Right lobe of liver (tissue), 4 donors: ENCODE data around the gene GTF2A1L.

Experiments used
- POLR2A ChIP-seq: fragments of 450-650 bp; IDR thresholded peaks from one replicate; pipeline ENCODE4 v1.6.1; 2017; ENCODE audit warnings: antibody characterized with exemption, mild to moderate bottlenecking
- TF ChIP-seq, protein P1 (sequence below), 4 donors: fragments of 200-600 bp in 3 of 4; fragments of 450-650 bp in 1 of 4; IDR thresholded peaks; one replicate each; pipeline versions ENCODE4 v1.5.1 to v1.8.0; 2016 to 2022; ENCODE audit warnings: antibody characterized with exemption in 4 of 4, mild to moderate bottlenecking in 2 of 4
- donor health status: DM: no; HTN: no; CAD: no.
- donor health status: DM: no; HTN: no; CAD: no.
- donor health status: DM: no; HTN: yes; CAD: no.

DNA sequence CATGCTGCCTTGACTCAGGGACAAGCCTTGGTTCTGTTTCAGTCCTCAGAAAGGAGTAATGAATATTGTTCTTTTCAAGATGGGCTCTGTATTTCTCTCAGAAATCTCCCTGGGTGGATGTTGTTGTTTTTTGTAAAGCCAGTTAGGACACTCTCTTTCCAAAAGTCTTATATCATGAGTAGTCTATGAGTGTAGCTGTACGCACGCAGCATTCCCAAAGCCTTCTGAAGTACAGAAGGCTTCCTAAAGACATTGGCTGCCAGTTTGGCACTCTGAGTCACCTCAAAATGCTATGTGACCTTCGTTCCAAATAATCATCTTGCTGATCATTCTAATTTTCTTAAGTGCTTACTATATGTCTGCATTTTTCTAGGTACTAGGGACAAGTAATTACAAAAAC, 16.7 kb upstream of the GTF2A1L start:
- TF ChIP-seq, protein P1, sequence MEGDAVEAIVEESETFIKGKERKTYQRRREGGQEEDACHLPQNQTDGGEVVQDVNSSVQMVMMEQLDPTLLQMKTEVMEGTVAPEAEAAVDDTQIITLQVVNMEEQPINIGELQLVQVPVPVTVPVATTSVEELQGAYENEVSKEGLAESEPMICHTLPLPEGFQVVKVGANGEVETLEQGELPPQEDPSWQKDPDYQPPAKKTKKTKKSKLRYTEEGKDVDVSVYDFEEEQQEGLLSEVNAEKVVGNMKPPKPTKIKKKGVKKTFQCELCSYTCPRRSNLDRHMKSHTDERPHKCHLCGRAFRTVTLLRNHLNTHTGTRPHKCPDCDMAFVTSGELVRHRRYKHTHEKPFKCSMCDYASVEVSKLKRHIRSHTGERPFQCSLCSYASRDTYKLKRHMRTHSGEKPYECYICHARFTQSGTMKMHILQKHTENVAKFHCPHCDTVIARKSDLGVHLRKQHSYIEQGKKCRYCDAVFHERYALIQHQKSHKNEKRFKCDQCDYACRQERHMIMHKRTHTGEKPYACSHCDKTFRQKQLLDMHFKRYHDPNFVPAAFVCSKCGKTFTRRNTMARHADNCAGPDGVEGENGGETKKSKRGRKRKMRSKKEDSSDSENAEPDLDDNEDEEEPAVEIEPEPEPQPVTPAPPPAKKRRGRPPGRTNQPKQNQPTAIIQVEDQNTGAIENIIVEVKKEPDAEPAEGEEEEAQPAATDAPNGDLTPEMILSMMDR (IDR thresholded peaks at IDR 0.05), result no peak
- no peak for TF ChIP-seq POLR2A
